ENCODE results near the gene PRKN. TPM values are rescaled to one million over a fixed set of nuclear protein-coding genes. Genes with fewer than 3 reads are reported as not detected.
A peak's percentile ranks its signal among the peaks of the same experiment; 100 is the strongest.

PRKN gene
- polyA plus RNA-seq, 6 donors from 2014 or later = 1.4 to 9.3 (median 3.6) TPM

GRCh38 chr6:162149786-162150185 lies 577.8 kb downstream of the PRKN start:
- Mint-ChIP-seq H3K27me3 (no peaks in the 10 kb centered on the region), H3K9me3 (peaks cover 0 to 11% (median 3%) of the 10 kb centered on the region in 7 donors), H3K27ac (no peak overlapping the region), H3K4me1 (peaks cover 0 to 9% (median 7%) of the 10 kb centered on the region in 3 donors), H3K4me3 (no peak overlapping the region), H3K36me3 (peaks cover 0 to 9% of the 10 kb centered on the region in 2 donors)
- ATAC-seq (ENCODE audit: low read depth in 2 of 2) (no peak), DNase-seq (no peak)

- H3K4me1 Mint-ChIP-seq = peaks cover 0 to 7% (median 5%) of the 10 kb centered on the region in 3 donors
Observed at GRCh38 chr6:162147805-162148204, 579.8 kb downstream of the PRKN start.

GRCh38 chr6:162147281-162147680 lies 580.3 kb downstream of the PRKN start:
- no peak overlapping the region for H3K27ac Mint-ChIP-seq
- no peaks in the 10 kb centered on the region for H3K27me3 Mint-ChIP-seq
- H3K36me3 Mint-ChIP-seq = peaks cover 0 to 9% of the 10 kb centered on the region in 2 donors
- peaks cover 0 to 7% (median 5%) of the 10 kb centered on the region in 3 donors for H3K4me1 Mint-ChIP-seq
- H3K9me3 Mint-ChIP-seq = peaks cover 0 to 9% (median 2%) of the 10 kb centered on the region in 7 donors
- ATAC-seq (ENCODE audit: low read depth in 2 of 2) = no peak
- no peak for DNase-seq
- H3K4me3 Mint-ChIP-seq = no peak overlapping the region

More at GRCh38 chr6:162147805-162148204, 579.8 kb downstream of the PRKN start:
- H3K9me3 Mint-ChIP-seq = peaks cover 0 to 11% (median 2%) of the 10 kb centered on the region in 7 donors
- H3K4me3 Mint-ChIP-seq = peak overlapping the region in 1 of 8 donors; percentile 25
- no peak for DNase-seq
- peaks cover 0 to 9% of the 10 kb centered on the region in 2 donors for H3K36me3 Mint-ChIP-seq
- H3K27me3 Mint-ChIP-seq = no peaks in the 10 kb centered on the region
- no peak for ATAC-seq (ENCODE audit: low read depth in 2 of 2)
- no peak overlapping the region for H3K27ac Mint-ChIP-seq

GRCh38 chr6:162140251-162140852 lies 587.2 kb downstream of the PRKN start:
- no peak for DNase-seq
- Mint-ChIP-seq H3K4me1 (no peaks in the 10 kb centered on the region), H3K9me3 (peaks cover 9 to 28% (median 15%) of the 10 kb centered on the region in 7 donors), H3K36me3 (peaks cover 8 to 11% of the 10 kb centered on the region in 2 donors), H3K4me3 (no peak overlapping the region), H3K27me3 (no peaks in the 10 kb centered on the region), H3K27ac (no peak overlapping the region)
- ATAC-seq (ENCODE audit: low read depth in 2 of 2) = no peak

- no peaks in the 10 kb centered on the region for H3K36me3 Mint-ChIP-seq
- no peaks in the 10 kb centered on the region for H3K27me3 Mint-ChIP-seq
- H3K9me3 Mint-ChIP-seq = peaks cover 0 to 8% (median 4%) of the 10 kb centered on the region in 7 donors
- no peak overlapping the region for H3K4me3 Mint-ChIP-seq
- ATAC-seq (ENCODE audit: low read depth in 2 of 2) (no peak), DNase-seq (no peak)
- H3K4me1 Mint-ChIP-seq = no peaks in the 10 kb centered on the region
- H3K27ac Mint-ChIP-seq = no peak overlapping the region
Observed at GRCh38 chr6:162125659-162126058, 601.9 kb downstream of the PRKN start.

GRCh38 chr6:162124710-162125435 lies 602.7 kb downstream of the PRKN start:
- ATAC-seq (ENCODE audit: low read depth in 2 of 2) (no peak), DNase-seq (no peak)
- Mint-ChIP-seq H3K4me3 (no peak overlapping the region), H3K4me1 (no peaks in the 10 kb centered on the region), H3K36me3 (no peaks in the 10 kb centered on the region), H3K27me3 (no peaks in the 10 kb centered on the region), H3K9me3 (peaks cover 0 to 8% (median 2%) of the 10 kb centered on the region in 7 donors), H3K27ac (no peak overlapping the region)

- Mint-ChIP-seq H3K36me3 (no peaks in the 10 kb centered on the region), H3K4me3 (no peak overlapping the region), H3K27me3 (no peaks in the 10 kb centered on the region), H3K9me3 (peaks cover 0 to 8% (median 2%) of the 10 kb centered on the region in 7 donors), H3K27ac (no peak overlapping the region), H3K4me1 (peaks cover 0 to 2% (median 0%) of the 10 kb centered on the region in 3 donors)
- ATAC-seq (ENCODE audit: low read depth in 2 of 2) (no peak), DNase-seq (no peak)
Observed at GRCh38 chr6:162123797-162124196, 603.8 kb downstream of the PRKN start.

GRCh38 chr6:162119341-162119740 lies 608.2 kb downstream of the PRKN start:
- H3K9me3 Mint-ChIP-seq = peaks cover 0 to 5% (median 0%) of the 10 kb centered on the region in 7 donors
- H3K4me3 Mint-ChIP-seq = no peak overlapping the region
- no peak for DNase-seq
- H3K36me3 Mint-ChIP-seq = no peaks in the 10 kb centered on the region
- ATAC-seq (ENCODE audit: low read depth in 2 of 2) = no peak
- H3K4me1 Mint-ChIP-seq = peaks cover 0 to 2% (median 0%) of the 10 kb centered on the region in 3 donors
- peak overlapping the region in 2 of 6 donors; percentile 18 to 40 for H3K27ac Mint-ChIP-seq
- no peaks in the 10 kb centered on the region for H3K27me3 Mint-ChIP-seq

- Mint-ChIP-seq H3K9me3 (peaks cover 0 to 7% (median 0%) of the 10 kb centered on the region in 7 donors), H3K27me3 (no peaks in the 10 kb centered on the region), H3K4me3 (no peak overlapping the region), H3K36me3 (no peaks in the 10 kb centered on the region), H3K4me1 (peaks cover 0 to 2% (median 0%) of the 10 kb centered on the region in 3 donors), H3K27ac (no peak overlapping the region)
- ATAC-seq (ENCODE audit: low read depth in 2 of 2) (no peak), DNase-seq (no peak)
Observed at GRCh38 chr6:162118706-162119105, 608.9 kb downstream of the PRKN start.

GRCh38 chr6:162116902-162117525 lies 610.6 kb downstream of the PRKN start:
- Mint-ChIP-seq H3K36me3 (no peaks in the 10 kb centered on the region), H3K4me3 (no peak overlapping the region), H3K4me1 (peaks cover 0 to 2% (median 0%) of the 10 kb centered on the region in 3 donors), H3K27ac (no peak overlapping the region), H3K27me3 (no peaks in the 10 kb centered on the region), H3K9me3 (peaks cover 0 to 10% (median 3%) of the 10 kb centered on the region in 7 donors)
- DNase-seq (no peak), ATAC-seq (ENCODE audit: low read depth in 2 of 2) (no peak)

GRCh38 chr6:162109480-162110050 lies 618.0 kb downstream of the PRKN start:
- Mint-ChIP-seq H3K4me3 (no peak overlapping the region), H3K27ac (peak overlapping the region in 1 of 6 donors; percentile 12), H3K27me3 (no peaks in the 10 kb centered on the region), H3K36me3 (peaks cover 0 to 7% of the 10 kb centered on the region in 2 donors), H3K9me3 (peaks cover 0 to 14% (median 5%) of the 10 kb centered on the region in 7 donors), H3K4me1 (no peaks in the 10 kb centered on the region)
- no peak for DNase-seq
- no peak for ATAC-seq (ENCODE audit: low read depth in 2 of 2)

GRCh38 chr6:162108041-162108440 lies 619.5 kb downstream of the PRKN start:
- H3K4me1 Mint-ChIP-seq = no peaks in the 10 kb centered on the region
- no peak for ATAC-seq (ENCODE audit: low read depth in 2 of 2)
- no peaks in the 10 kb centered on the region for H3K27me3 Mint-ChIP-seq
- H3K9me3 Mint-ChIP-seq = peaks cover 0 to 10% (median 5%) of the 10 kb centered on the region in 7 donors
- DNase-seq = no peak
- peaks cover 0 to 7% of the 10 kb centered on the region in 2 donors for H3K36me3 Mint-ChIP-seq
- H3K27ac Mint-ChIP-seq = no peak overlapping the region
- H3K4me3 Mint-ChIP-seq = no peak overlapping the region

- ATAC-seq (ENCODE audit: low read depth in 2 of 2) (no peak), DNase-seq (no peak)
- Mint-ChIP-seq H3K27ac (no peak overlapping the region), H3K36me3 (no peaks in the 10 kb centered on the region), H3K4me3 (no peak overlapping the region), H3K9me3 (peaks cover 0 to 17% (median 6%) of the 10 kb centered on the region in 7 donors), H3K4me1 (no peaks in the 10 kb centered on the region), H3K27me3 (no peaks in the 10 kb centered on the region)
Observed at GRCh38 chr6:162100096-162100495, 627.5 kb downstream of the PRKN start.

Data from naive B cell (primary cell).